Activated CD8-positive, alpha-beta memory T cell treated with anti-CD3 and anti-CD28 coated beads for 1 hour (primary cell): ENCODE data around the gene GRHL1.
"Not testable (repeated sequence)": the region's sequence is repeated elsewhere in the genome, so short reads cannot be mapped to it uniquely, and the experiment has no call there.

Experiments
- DNase-seq, 2 donors: peaks; one replicate each; pipeline ENCODE4 v3.0.0-alpha.2; 2020; ENCODE audit warnings: low read depth in 1 of 2; ENCODE audit errors: extremely low read depth in 1 of 2

Gene GRHL1

GRCh38 chr2:10007921-10008808, 56.7 kb downstream of the GRHL1 start:
- DNase-seq: no peak

- DNase-seq: no peak
Observed at GRCh38 chr2:10008809-10009176, 57.3 kb downstream of the GRHL1 start.

DNA sequence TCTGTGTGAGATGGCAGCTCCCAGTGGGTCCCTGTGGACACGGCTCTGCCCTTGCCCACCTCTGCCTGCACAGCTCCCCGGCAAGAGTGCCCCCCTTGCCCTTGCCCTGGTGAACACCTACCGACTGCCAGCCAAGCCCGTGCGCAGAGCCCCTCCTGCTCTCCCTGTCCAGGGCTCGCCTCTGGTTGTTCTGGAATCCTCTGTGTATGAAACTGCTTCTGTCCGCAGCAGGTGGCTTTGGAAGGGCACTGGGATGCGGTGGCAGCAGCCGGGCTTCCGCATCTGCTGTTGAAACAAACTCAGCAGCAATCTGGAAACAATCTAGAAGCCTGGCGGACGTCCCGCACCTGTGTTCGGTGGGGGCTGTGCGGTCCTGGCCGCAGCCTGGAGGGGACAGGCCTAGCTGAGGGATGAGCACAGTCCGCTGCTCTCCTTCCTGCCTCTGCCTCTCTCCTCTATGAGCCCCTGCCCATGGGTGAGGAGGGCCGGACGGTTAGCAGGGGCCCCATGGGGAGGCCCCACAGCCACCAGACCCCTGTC, 57.8 kb downstream of the GRHL1 start:
- no peak for DNase-seq

DNA sequence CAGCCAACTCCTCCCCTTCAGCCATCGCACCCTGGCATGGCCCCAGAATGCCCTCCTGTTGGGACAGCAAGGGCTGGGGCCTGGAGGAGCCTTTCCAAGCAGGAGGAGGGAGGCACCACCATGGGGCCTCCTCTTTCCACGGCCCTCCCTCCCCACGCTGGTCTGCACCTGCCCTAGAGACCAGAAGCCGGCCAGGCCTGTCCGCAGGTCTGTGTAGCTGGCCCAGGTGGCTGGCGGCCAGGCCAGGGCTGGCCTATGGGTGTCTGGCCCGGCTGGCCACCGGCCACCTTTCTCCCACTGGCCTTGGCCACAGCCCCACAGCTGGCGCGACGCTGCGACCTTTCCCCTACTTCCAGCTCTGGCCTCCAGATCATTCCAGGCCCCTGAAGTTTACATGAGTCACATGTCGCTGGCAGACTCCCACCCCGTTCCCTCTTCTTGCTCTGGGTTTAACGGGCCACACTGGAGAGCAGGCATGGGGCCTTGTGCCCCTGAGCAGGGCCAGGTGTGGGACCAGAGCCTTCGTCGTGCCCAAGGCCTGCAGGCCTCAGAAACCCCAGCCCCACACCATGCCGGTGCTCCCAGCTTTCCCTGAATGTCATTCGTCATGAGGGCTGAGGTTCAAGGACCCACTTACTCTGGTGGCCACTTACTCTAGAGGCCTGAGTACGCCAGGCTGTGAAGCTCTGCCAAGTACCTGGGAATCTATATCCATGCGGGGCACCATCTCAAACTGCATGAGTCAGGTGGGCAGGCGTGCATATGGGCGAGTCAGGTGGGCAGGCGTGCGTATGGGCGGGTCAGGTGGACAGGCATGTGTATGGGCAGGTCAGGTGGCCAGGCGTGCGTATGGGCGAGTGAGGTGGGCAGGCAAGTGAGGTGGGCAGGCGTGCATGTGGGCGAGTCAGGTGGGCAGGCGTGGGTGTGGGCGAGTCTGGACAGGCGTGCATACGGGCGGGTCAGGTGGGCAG, 58.6 kb downstream of the GRHL1 start:
- DNase-seq: no peak

DNA sequence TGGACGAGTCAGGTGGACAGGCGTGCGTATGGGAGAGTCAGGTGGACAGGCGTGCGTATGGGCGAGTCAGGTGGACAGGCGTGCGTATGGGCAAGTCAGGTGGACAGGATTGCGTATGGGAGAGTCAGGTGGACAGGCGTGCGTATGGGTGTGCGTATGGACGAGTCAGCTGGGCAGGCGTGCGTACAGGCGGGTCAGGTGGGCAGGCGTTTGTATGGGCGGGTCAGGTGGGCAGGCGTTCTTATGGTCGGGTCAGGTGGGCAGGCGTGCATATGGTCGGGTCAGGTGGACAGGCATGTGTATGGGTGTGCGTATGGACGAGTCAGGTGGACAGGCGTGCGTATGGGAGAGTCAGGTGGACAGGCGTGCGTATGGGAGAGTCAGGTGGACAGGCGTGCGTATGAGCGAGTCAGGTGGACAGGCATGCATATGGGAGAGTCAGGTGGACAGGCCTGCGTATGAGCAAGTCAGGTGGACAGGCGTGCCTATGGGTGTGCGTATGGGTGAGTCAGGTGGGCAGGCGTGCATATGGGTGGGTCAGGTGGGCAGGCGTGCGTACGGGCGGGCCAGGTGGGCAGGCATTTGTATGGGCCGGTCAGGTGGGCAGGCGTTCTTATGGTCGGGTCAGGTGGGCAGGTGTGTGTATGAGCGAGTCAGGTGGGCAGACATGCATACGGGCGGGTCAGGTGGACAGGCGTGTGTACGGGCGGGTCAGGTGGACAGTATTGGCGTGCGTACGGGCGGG, 59.5 kb downstream of the GRHL1 start:
- DNase-seq: not testable (repeated sequence)

- not testable (repeated sequence) for DNase-seq
Observed at GRCh38 chr2:10011606-10012325, 60.3 kb downstream of the GRHL1 start.

- DNase-seq: not testable (repeated sequence)
Observed at GRCh38 chr2:10012366-10012962, 61.0 kb downstream of the GRHL1 start.

DNA sequence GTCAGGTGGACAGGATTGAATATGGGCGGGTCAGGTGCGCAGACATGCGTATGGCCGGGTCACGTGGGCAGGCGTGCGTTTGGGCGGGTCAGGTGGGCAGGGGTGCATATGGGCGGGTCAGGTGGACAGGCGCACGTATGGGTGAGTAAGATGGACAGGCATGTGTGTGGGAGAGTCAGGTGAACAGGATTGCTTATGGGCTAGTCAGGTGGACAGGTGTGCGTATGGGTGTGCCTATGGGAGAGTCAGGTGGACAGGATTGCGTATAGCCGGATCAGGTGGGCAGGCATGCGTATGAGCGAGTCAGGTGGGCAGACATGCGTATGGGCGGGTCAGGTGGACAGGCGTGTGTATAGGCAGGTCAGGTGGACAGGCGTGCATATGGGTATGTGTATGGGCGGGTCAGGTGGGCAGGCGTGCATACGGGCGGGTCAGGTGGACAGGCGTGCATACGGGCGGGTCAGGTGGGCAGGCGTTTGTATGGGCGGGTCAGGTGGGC, 61.5 kb downstream of the GRHL1 start:
- no peak for DNase-seq

- not testable (repeated sequence) for DNase-seq
Observed at GRCh38 chr2:10013651-10014417, 62.3 kb downstream of the GRHL1 start.

DNA sequence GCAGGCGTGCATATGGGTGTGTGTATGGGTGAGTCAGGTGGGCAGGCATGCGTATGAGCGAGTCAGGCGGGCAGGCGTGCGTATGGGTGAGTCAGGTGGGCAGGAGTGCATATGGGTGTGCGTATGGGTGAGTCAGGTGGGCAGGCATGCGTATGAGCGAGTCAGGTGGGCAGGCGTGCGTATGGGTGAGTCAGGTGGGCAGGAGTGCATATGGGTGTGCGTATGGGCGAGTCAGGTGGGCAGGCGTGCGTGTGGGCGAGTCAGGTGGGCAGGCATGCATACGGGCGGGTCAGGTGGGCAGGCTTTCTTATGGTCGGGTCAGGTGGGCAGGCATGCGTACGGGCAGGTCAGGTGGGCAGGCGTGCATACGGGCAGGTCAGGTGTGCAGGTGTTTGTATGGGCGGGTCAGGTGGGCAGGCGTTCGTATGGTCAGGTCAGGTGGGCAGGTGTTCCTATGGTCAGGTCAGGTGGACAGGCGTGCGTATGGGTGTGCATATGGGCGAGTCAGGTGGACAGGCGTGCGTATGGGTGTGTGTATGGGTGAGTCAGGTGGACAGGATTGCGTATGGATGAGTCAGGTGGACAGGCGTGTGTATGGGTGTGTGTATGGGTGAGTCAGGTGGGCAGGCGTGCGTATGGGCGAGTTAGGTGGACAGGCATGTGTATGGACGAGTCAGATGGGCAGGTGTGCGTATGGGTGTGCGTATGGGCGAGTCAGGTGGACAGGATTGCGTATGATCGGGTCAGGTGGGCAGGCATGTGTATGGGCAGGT, 63.1 kb downstream of the GRHL1 start:
- no peak for DNase-seq

DNA sequence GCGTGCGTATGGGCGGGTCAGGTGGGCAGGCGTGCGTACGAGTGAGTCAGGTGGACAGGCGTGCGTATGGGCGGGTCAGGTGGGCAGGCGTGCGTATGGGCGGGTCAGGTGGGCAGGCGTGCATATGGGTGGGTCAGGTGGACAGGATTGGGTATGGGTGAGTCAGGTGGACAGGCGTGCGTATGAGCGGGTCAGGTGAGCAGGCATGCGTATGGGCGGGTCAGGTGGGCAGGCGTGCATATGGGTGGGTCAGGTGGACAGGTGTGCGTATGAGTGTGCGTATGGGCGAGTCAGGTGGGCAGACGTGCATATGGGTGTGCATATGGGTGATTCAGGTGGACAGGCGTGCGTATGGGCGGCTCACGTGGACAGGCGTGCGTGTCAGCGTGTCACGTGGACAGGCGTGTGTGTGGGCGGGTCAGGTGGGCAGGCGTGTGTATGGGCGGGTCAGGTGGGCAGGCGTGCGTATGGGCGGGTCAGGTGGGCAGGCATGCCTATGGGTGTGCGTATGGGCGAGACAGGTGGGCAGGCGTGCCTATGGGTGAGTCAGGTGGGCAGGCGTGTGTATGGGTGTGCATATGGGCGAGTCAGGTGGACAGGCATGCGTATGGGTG, 64.0 kb downstream of the GRHL1 start:
- DNase-seq: not testable (repeated sequence)

DNA sequence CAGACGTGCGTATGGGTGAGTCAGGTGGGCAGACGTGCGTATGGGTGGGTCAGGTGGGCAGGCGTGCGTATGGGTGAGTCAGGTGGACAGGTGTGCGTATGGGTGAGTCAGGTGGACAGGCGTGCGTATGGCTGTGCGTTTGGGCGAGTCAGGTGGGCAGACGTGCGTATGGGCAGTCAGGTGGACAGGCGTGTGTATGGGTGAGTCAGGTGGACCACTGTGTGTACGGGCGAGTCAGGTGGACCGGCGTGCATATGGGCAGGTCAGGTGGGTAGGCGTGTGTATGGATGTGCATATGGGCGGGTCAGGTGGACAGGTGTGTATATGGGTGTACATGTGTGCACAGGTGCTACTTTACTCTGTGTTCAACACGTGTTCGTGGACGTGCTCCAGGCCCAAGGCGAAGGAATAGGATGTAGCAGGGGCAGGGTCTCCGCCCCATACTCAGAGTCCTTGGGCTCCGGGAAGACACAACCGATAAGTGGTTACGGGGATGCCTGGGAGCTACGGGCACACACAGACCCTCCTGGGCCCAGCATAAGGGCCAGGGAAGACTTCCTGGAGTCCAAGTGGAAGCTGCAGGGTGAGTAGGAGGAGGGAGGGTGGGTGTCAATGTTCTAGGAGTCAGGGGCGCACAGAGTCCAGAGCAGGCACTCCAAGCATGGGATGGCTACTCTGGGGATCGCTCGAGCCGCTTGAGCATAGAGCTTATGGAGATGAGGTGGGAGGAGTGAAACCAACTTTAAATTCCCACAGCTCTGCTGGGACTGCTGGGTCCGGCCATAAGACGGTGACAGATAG, 64.7 kb downstream of the GRHL1 start:
- DNase-seq: no peak

GRCh38 chr2:10016802-10017258, 65.3 kb downstream of the GRHL1 start:
- DNase-seq: no peak

DNA sequence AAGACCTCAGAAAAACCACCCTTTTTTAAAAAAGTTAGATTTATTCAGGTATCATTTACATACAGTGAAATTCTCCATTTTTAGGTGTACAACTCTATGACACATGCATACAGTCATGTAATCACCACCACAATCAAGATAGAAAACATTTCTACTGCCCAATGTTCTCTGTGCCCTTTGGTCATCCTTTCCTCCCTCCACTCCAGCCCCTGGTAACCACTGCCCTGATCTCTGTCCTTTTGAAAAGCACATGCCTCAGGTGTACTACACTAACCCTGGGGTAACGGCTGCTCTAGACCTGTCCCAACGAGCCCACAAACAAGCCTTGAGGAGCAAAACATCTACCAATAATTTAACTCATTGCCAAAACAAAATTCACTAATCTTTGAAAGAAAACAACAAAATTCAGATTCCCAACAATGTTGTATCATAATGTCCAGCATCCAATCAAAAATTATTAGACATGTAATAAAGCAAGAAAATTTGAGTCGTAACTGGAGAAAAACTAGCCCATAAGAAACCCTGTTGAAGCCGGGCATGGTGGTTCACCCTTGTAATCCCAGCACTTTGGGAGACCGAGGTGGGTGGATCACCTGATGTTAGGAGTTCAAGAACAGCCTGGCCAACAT, 65.9 kb downstream of the GRHL1 start:
- no peak for DNase-seq

DNA sequence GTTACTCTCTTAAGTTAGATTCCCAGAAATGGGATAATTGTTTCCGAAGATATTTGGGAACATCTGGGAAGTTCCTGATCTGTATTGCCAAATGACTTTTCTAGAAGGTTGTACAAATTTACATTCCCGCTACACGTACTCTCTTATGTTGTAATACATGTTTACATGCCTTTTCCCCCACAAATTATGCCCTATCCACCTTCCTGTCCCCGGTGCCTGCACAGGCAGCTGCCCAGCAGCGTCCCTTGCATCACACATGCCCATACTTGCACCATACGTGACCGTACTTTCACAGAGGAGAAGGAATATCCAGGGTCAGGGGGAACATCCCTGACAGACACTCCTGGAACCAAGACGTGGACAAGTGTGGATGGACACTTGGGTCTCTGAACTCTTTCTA, 67.7 kb downstream of the GRHL1 start:
- DNase-seq: no peak
